Left lung (tissue), 10 donors: ENCODE measurements around the gene RILPL1. TPM values are rescaled to one million over a fixed set of nuclear protein-coding genes. Genes with fewer than 3 reads are reported as not detected.
A peak's percentile ranks its signal among the peaks of the same experiment; 100 is the strongest.
"Not testable (repeated sequence)": the region's sequence is repeated elsewhere in the genome, so short reads cannot be mapped to it uniquely, and the experiment has no call there.

Source experiments
- ATAC-seq: fragments of 200-7000 bp; cut with Tn5 transposase; one replicate; pipeline ENCODE4 v1.9.1; 2020; ENCODE audit warnings: moderate library complexity
- DNase-seq, 4 donors: peaks; one replicate each; pipeline ENCODE4 v3.0.0-alpha.2; 2013 to 2020
- H3K27ac ChIP-seq, 2 donors: fragments of 200-600 bp; sonication (generic) in 1 of 2; one replicate each; pipeline versions ENCODE4 v1.5.0 to v1.8.0; 2020 to 2021
- H3K27me3 ChIP-seq, 2 donors: fragments of 200-600 bp; sonication (generic) in 1 of 2; one replicate each; pipeline versions ENCODE4 v1.5.0 to v1.8.0; 2020 to 2021
- H3K36me3 ChIP-seq, 2 donors: fragments of 200-600 bp; sonication (generic) in 1 of 2; one replicate each; pipeline versions ENCODE4 v1.5.0 to v1.8.0; 2020 to 2021
- H3K4me1 ChIP-seq, 2 donors: fragments of 200-600 bp; one replicate each; pipeline ENCODE4 v1.8.0; 2021
- H3K4me3 ChIP-seq, 2 donors: fragments of 200-600 bp; sonication (generic) in 1 of 2; one replicate each; pipeline versions ENCODE4 v1.5.0 to v1.8.0; 2020 to 2021; ENCODE audit warnings: mild to moderate bottlenecking in 1 of 2
- H3K9me3 ChIP-seq, 2 donors: fragments of 200-600 bp; sonication (generic) in 1 of 2; one replicate each; pipeline versions ENCODE4 v1.5.0 to v1.8.0; 2020 to 2021
- CTCF ChIP-seq, 2 donors: fragments of 200-600 bp; sonication (generic) in 1 of 2; IDR thresholded peaks; one replicate each; pipeline versions ENCODE4 v1.5.0 to v1.8.0; 2021; ENCODE audit warnings: antibody characterized with exemption in 2 of 2
- intact Hi-C, 2 donors: fragments of 100-400 bp; cut with DNase I; formaldehyde crosslinking; loops; one replicate each; pipeline versions ENCODE4 v1.11.2 to v1.14.2; 2022
- polyA plus RNA-seq, 6 donors: library from polyadenylated mRNA; unstranded; fragments of 120-200 nt; gene quantifications; one replicate each; pipeline ENCODE4 v1.2.1, GENCODE V29; 2013; ENCODE audit not compliant: insufficient read length in 6 of 6
- total RNA-seq, 2 donors: library from RNA; stranded (reverse); fragmentation: NEBNext Ultra II Directional; extraction: Animal tissue kit (Norgen Biotek cat#: 25700); gene quantifications; one replicate each; pipeline ENCODE4 v1.2.1, GENCODE V29; 2021
- donor health status: DM: no; HTN: yes; CAD: no.
- donor health status: DM: no; HTN: no; CAD: no.

RILPL1 gene
- total and polyA plus RNA-seq, 8 donors, result 11.9 to 25.2 (median 21.6) TPM

GRCh38 chr12:123442774-123443173, 90.7 kb downstream of the RILPL1 start:
- H3K27ac ChIP-seq, result no peak overlapping the region
- DNase-seq (no peak), ATAC-seq (no peak)
- TF ChIP-seq CTCF (IDR thresholded peaks at IDR 0.05), result no peak
- intact Hi-C loops, result no loop called here
- peaks cover 15 to 58% of the 10 kb centered on the region in 2 donors for H3K4me1 ChIP-seq
- H3K9me3 ChIP-seq, result no peaks in the 10 kb centered on the region
- no peak overlapping the region for H3K4me3 ChIP-seq
- H3K27me3 ChIP-seq, result no peaks in the 10 kb centered on the region
- H3K36me3 ChIP-seq, result no peaks in the 10 kb centered on the region

GRCh38 chr12:123441523-123442164, 91.9 kb downstream of the RILPL1 start:
- H3K9me3 ChIP-seq, result no peaks in the 10 kb centered on the region
- H3K4me3 ChIP-seq, result no peak overlapping the region
- H3K27ac ChIP-seq, result no peak overlapping the region
- H3K36me3 ChIP-seq, result no peaks in the 10 kb centered on the region
- intact Hi-C loops, result no loop called here
- TF ChIP-seq CTCF (IDR thresholded peaks at IDR 0.05), result no peak
- ATAC-seq, result no peak
- peaks cover 15 to 57% of the 10 kb centered on the region in 2 donors for H3K4me1 ChIP-seq
- DNase-seq, result peak in 1 of 4 donors; percentile 1
- H3K27me3 ChIP-seq, result no peaks in the 10 kb centered on the region

GRCh38 chr12:123436017-123436964, 97.2 kb downstream of the RILPL1 start, which contains the start of gene RILPL2:
TSS of gene RILPL2 (minus strand) at chr12:123436684. CDS start at chr12:123436420, 264 bp downstream.
- Histone ChIP-seq H3K27me3 (no peaks in the 10 kb centered on the region), H3K27ac (peak within 1 kb of the TSS; percentile 53 to 97), H3K4me1 (peaks cover 19 to 57% of the 10 kb centered on the region in 2 donors), H3K36me3 (peaks cover 0 to 3% of the 10 kb centered on the region in 2 donors), H3K4me3 (peak within 1 kb of the TSS; percentile 66 to 94), H3K9me3 (no peaks in the 10 kb centered on the region)
- peak; percentile 96 for ATAC-seq
- TF ChIP-seq CTCF (IDR thresholded peaks at IDR 0.05), result no peak
- intact Hi-C loops, result no loop called here
- DNase-seq, result peak; percentile 84 to 99 (median 92)

GRCh38 chr12:123435636-123436016, 97.9 kb downstream of the RILPL1 start:
- Histone ChIP-seq H3K36me3 (peaks cover 0 to 10% of the 10 kb centered on the region in 2 donors), H3K27ac (peak overlapping the region; percentile 53 to 97), H3K4me3 (peak overlapping the region; percentile 66 to 94), H3K27me3 (no peaks in the 10 kb centered on the region), H3K9me3 (no peaks in the 10 kb centered on the region), H3K4me1 (peaks cover 19 to 62% of the 10 kb centered on the region in 2 donors)
- ATAC-seq, result no peak
- DNase-seq, result no peak
- intact Hi-C loops, result no loop called here
- no peak for TF ChIP-seq CTCF (IDR thresholded peaks at IDR 0.05)

GRCh38 chr12:123433615-123434014, 99.9 kb downstream of the RILPL1 start:
- DNase-seq (peak in 1 of 4 donors; percentile 24), ATAC-seq (no peak)
- intact Hi-C loops, result no loop called here
- Histone ChIP-seq H3K9me3 (no peaks in the 10 kb centered on the region), H3K27ac (peak overlapping the region; percentile 26 to 97), H3K27me3 (no peaks in the 10 kb centered on the region), H3K4me3 (peak overlapping the region; percentile 3 to 94), H3K36me3 (peaks cover 0 to 30% of the 10 kb centered on the region in 2 donors), H3K4me1 (peaks cover 19 to 62% of the 10 kb centered on the region in 2 donors)
- TF ChIP-seq CTCF (IDR thresholded peaks at IDR 0.05), result no peak

- peaks cover 0 to 44% of the 10 kb centered on the region in 2 donors for H3K36me3 ChIP-seq
- intact Hi-C loops, H3K27me3 ChIP-seq, H3K9me3 ChIP-seq: not testable (repeated sequence)
- DNase-seq (peak in 2 of 4 donors; percentile 58 to 67), ATAC-seq (peak; percentile 6)
- H3K4me1 ChIP-seq, result peaks cover 19 to 57% of the 10 kb centered on the region in 2 donors
- H3K4me3 ChIP-seq, result peak overlapping the region; percentile 3 to 94
- H3K27ac ChIP-seq, result peak overlapping the region; percentile 26 to 97
Measured at GRCh38 chr12:123431951-123432817, 101.3 kb downstream of the RILPL1 start.

- Histone ChIP-seq H3K4me1 (peaks cover 14 to 38% of the 10 kb centered on the region in 2 donors), H3K36me3 (peaks cover 0 to 75% of the 10 kb centered on the region in 2 donors)
- H3K27me3 ChIP-seq, ATAC-seq, H3K4me3 ChIP-seq, H3K9me3 ChIP-seq, intact Hi-C loops, H3K27ac ChIP-seq, DNase-seq: not testable (repeated sequence)
Measured at GRCh38 chr12:123429101-123429500, 104.4 kb downstream of the RILPL1 start.
